Natural killer cell (primary cell): Measurements from ENCODE around the gene EMC10. TPM values are rescaled to one million over a fixed set of nuclear protein-coding genes. Genes with fewer than 3 reads are reported as not detected.
A peak's percentile ranks its signal among the peaks of the same experiment; 100 is the strongest.

ENCODE experiments used
- ATAC-seq, 3 donors: fragments of 150-1000 bp in 2 of 3; fragments of 200-7000 bp in 1 of 3; cut with Tn5 transposase; 1 replicate in 1 of 3; 2 replicates in 2 of 3; pipeline ENCODE4 v1.10.0; 2021; ENCODE audit warnings: mild to moderate bottlenecking in 2 of 3, moderate library complexity in 2 of 3
- DNase-seq, 2 donors: peaks; one replicate each; pipeline versions ENCODE4 v3.0.0 to v3.0.0-alpha.2; 2013 to 2021; ENCODE audit warnings: mixed read lengths in 1 of 2
- H3K27ac ChIP-seq: one replicate; pipeline ENCODE4 v1.5.1; 2013; ENCODE audit warnings: mild to moderate bottlenecking, low read length
- H3K27me3 ChIP-seq: one replicate; pipeline ENCODE4 v1.6.1; 2013; ENCODE audit warnings: low read length; ENCODE audit not compliant: control insufficient read depth, insufficient read depth
- H3K36me3 ChIP-seq: one replicate; pipeline ENCODE4 v1.6.1; 2013; ENCODE audit warnings: low read length; ENCODE audit not compliant: control insufficient read depth, insufficient read depth
- H3K4me1 ChIP-seq: one replicate; pipeline ENCODE4 v1.6.1; 2013; ENCODE audit warnings: low read length; ENCODE audit not compliant: control insufficient read depth, insufficient read depth
- H3K4me3 ChIP-seq: one replicate; pipeline ENCODE4 v1.5.1; 2013; ENCODE audit warnings: low read length
- H3K9me3 ChIP-seq: one replicate; pipeline ENCODE4 v1.6.1; 2013; ENCODE audit warnings: low read length; ENCODE audit not compliant: control insufficient read depth, insufficient read depth
- H3K27ac Mint-ChIP-seq, 2 donors: one replicate each; pipeline ENCODE4 v1.8.0; 2022; ENCODE audit warnings: mild to moderate bottlenecking in 2 of 2, mixed read lengths in 2 of 2, moderate library complexity in 1 of 2
- H3K27me3 Mint-ChIP-seq, 2 donors: one replicate each; pipeline ENCODE4 v1.8.0; 2022; ENCODE audit warnings: low read depth in 2 of 2, mixed read lengths in 2 of 2
- H3K36me3 Mint-ChIP-seq: one replicate; pipeline ENCODE4 v1.8.0; 2022; ENCODE audit warnings: mixed read lengths
- H3K4me1 Mint-ChIP-seq, 2 donors: one replicate each; pipeline ENCODE4 v1.8.0; 2022; ENCODE audit warnings: mixed read lengths in 2 of 2
- H3K4me3 Mint-ChIP-seq: one replicate; pipeline ENCODE4 v1.8.0; 2022; ENCODE audit warnings: mild to moderate bottlenecking, moderate library complexity, mixed read lengths
- H3K9me3 Mint-ChIP-seq, 2 donors: one replicate each; pipeline ENCODE4 v1.8.0; 2022; ENCODE audit warnings: mixed read lengths in 2 of 2
- CTCF ChIP-seq: fragments of 200-600 bp; IDR thresholded peaks from one replicate; pipeline ENCODE4 v1.8.0; 2022; ENCODE audit warnings: antibody characterized with exemption
- WGBS: methylation state at CpG from one replicate; pipeline ENCODE4 v1.1.7; 2013; ENCODE audit warnings: missing lambda C conversion rate; ENCODE audit not compliant: insufficient coverage; 5-methylcytosine and 5-hydroxymethylcytosine counted together
- intact Hi-C: fragments of 100-400 bp; cut with micrococcal nuclease; formaldehyde crosslinking; loops from one replicate; pipeline ENCODE4 v1.14.2; 2022
- total RNA-seq, 4 donors: library from RNA; stranded (reverse); fragments of 120-200 nt in 1 of 4; gene quantifications; one replicate each; pipeline versions ENCODE4 v1.2.3 to v1.2.4, GENCODE V29; 2013 to 2022

Gene EMC10
- total RNA-seq, 3 donors from 2014 or later (not counting 1 experiment from before 2014, with no cell fraction given) = 79.5 to 85.1 (median 80.1) TPM

- ATAC-seq (peak in 1 of 3 donors; percentile 9), DNase-seq (peak; percentile 27 to 38)
- no peaks in the 10 kb centered on the region for H3K9me3 ChIP-seq
- WGBS = 5% methylated on average over 40 of the region's 40 CpGs
- H3K4me1 Mint-ChIP-seq = peaks cover 9 to 22% of the 10 kb centered on the region in 2 donors
- H3K27ac ChIP-seq = peak within 1 kb of the TSS; percentile 74
- peaks cover 43% of the 10 kb centered on the region for H3K4me1 ChIP-seq
- H3K4me3 ChIP-seq = peak within 1 kb of the TSS; percentile 49
- H3K36me3 ChIP-seq = no peaks in the 10 kb centered on the region
- H3K27ac Mint-ChIP-seq = peak within 1 kb of the TSS; percentile 77 to 92
- peak within 1 kb of the TSS; percentile 94 for H3K4me3 Mint-ChIP-seq
- intact Hi-C loops = no loop called here
- no peaks in the 10 kb centered on the region for H3K36me3 Mint-ChIP-seq
- no peak for TF ChIP-seq CTCF
- peaks cover 11% of the 10 kb centered on the region for H3K27me3 ChIP-seq
- H3K9me3 Mint-ChIP-seq = no peaks in the 10 kb centered on the region
- peaks cover 13 to 20% of the 10 kb centered on the region in 2 donors for H3K27me3 Mint-ChIP-seq
Measured at GRCh38 chr19:50432221-50433028, 43.9 kb upstream of the EMC10 start, which contains the start of gene MYBPC2. Gene MYBPC2, plus strand, starts transcription at chr19:50432892. Its CDS starts 62 bp downstream, at chr19:50432954.

- ATAC-seq (no peak), DNase-seq (no peak)
- peaks cover 33% of the 10 kb centered on the region for H3K4me1 ChIP-seq
- Mint-ChIP-seq H3K4me3 (peak overlapping the region; percentile 75), H3K27me3 (peaks cover 13 to 20% of the 10 kb centered on the region in 2 donors), H3K4me1 (peaks cover 9 to 22% of the 10 kb centered on the region in 2 donors), H3K9me3 (no peaks in the 10 kb centered on the region), H3K36me3 (no peaks in the 10 kb centered on the region), H3K27ac (peak overlapping the region; percentile 10 to 92)
- no peak overlapping the region for H3K4me3 ChIP-seq
- no peak for TF ChIP-seq CTCF
- whole genome bisulfite sequencing = 86% methylated on average over 19 of the region's 19 CpGs
- no peaks in the 10 kb centered on the region for H3K9me3 ChIP-seq
- H3K36me3 ChIP-seq = no peaks in the 10 kb centered on the region
- intact Hi-C loops = no loop called here
- H3K27ac ChIP-seq = no peak overlapping the region
- H3K27me3 ChIP-seq = peaks cover 8% of the 10 kb centered on the region
Measured at GRCh38 chr19:50433201-50434180, 42.8 kb upstream of the EMC10 start.

DNA sequence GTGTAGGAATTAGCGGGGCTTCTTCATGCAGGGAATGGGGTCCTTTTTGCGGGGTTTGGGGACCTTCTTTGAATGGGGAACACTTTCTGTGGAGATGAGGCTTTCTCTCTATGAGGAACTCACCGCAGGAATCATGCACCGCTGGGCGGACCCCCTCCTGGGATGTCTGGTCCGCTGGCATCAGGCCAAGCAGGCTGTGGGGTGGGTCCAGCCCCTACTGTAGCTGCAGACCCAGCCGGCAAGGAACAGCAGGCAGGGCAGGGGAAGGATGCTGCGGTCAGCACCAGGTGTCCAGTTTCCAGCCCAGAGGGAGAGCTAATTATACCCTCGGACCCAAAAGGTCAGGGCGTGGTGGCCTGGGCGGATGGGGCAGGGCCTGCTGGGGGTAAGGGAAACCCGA lies 41.8 kb upstream of the EMC10 start:
- WGBS = 55% methylated on average over 12 of the region's 12 CpGs
- Mint-ChIP-seq H3K9me3 (no peaks in the 10 kb centered on the region), H3K4me1 (peaks cover 9 to 22% of the 10 kb centered on the region in 2 donors), H3K36me3 (no peaks in the 10 kb centered on the region), H3K27ac (no peak overlapping the region), H3K27me3 (peaks cover 13 to 20% of the 10 kb centered on the region in 2 donors), H3K4me3 (peak overlapping the region; percentile 47)
- no peaks in the 10 kb centered on the region for H3K9me3 ChIP-seq
- H3K36me3 ChIP-seq = no peaks in the 10 kb centered on the region
- peaks cover 32% of the 10 kb centered on the region for H3K4me1 ChIP-seq
- H3K4me3 ChIP-seq = no peak overlapping the region
- H3K27ac ChIP-seq = no peak overlapping the region
- H3K27me3 ChIP-seq = peaks cover 8% of the 10 kb centered on the region
- no peak for TF ChIP-seq CTCF
- no peak for ATAC-seq
- DNase-seq = no peak
- intact Hi-C loops = no loop called here
